ENCODE data around the gene VPS13C.

DNA sequence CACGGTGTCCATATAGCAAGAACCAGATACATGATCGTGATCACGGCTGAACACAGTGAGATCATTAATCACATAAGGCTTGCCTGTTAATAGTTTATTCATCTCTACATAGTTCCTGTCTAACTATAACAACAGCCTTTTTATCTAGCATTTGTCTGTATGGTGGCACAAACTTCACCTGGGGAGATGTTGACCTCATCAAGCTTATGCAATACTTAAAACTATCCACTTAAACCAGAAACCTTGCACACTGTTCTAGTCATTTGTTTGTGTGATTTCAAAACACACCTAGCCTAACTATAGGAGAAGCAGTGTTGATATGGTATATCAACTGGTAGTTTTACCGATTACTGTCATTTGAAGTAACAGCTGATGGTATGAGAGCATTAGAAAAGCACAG, 124.8 kb downstream of the VPS13C start:
- TF ChIP-seq, protein P1, sequence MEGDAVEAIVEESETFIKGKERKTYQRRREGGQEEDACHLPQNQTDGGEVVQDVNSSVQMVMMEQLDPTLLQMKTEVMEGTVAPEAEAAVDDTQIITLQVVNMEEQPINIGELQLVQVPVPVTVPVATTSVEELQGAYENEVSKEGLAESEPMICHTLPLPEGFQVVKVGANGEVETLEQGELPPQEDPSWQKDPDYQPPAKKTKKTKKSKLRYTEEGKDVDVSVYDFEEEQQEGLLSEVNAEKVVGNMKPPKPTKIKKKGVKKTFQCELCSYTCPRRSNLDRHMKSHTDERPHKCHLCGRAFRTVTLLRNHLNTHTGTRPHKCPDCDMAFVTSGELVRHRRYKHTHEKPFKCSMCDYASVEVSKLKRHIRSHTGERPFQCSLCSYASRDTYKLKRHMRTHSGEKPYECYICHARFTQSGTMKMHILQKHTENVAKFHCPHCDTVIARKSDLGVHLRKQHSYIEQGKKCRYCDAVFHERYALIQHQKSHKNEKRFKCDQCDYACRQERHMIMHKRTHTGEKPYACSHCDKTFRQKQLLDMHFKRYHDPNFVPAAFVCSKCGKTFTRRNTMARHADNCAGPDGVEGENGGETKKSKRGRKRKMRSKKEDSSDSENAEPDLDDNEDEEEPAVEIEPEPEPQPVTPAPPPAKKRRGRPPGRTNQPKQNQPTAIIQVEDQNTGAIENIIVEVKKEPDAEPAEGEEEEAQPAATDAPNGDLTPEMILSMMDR (IDR thresholded peaks at IDR 0.05): no peak
- TF ChIP-seq EZH2phosphoT487 (IDR thresholded peaks at IDR 0.05) (no peak), EZH2 (IDR thresholded peaks at IDR 0.05) (no peak)

Data from neural progenitor cell (in vitro differentiated cells).